Measurements from ENCODE around the gene IFFO2. TPM values are rescaled to one million over a fixed set of nuclear protein-coding genes. Genes with fewer than 3 reads are reported as not detected.

IFFO2 gene
- total RNA-seq, 1 experiment from 2014 or later: 15.6 TPM

GRCh38 chr1:18992646-18993045 is 36.2 kb upstream of the IFFO2 start:
- Histone ChIP-seq H2AFZ (ENCODE audit: low read depth, low read length, poor library complexity, severe bottlenecking) (no peak overlapping the region), H3K27ac (ENCODE audit: low read depth, low read length) (no peak overlapping the region), H3K36me3 (ENCODE audit: control insufficient read depth in 1 of 2, insufficient read depth in 2 of 2, low read length in 2 of 2) (no peaks in the 10 kb centered on the region), H3K79me2 (ENCODE audit: insufficient read depth, low read length) (no peaks in the 10 kb centered on the region), H3K9me3 (ENCODE audit: control insufficient read depth in 1 of 2, insufficient read depth in 1 of 2, low read depth in 1 of 2, low read length in 2 of 2) (no peaks in the 10 kb centered on the region), H3K9me2 (ENCODE audit: insufficient read depth) (no peaks in the 10 kb centered on the region), H3K9ac (ENCODE audit: low read length) (no peak overlapping the region), H3K27me3 (ENCODE audit: insufficient read depth, low read length) (no peaks in the 10 kb centered on the region), H4K20me1 (ENCODE audit: insufficient read depth) (no peaks in the 10 kb centered on the region), H3K4me3 (replicated peaks in 1 of 2; ENCODE audit: low read depth in 1 of 2, low read length in 2 of 2) (no peak overlapping the region), H3K4me1 (ENCODE audit: control insufficient read depth in 1 of 2, insufficient read depth in 2 of 2, low read length in 2 of 2) (no peaks in the 10 kb centered on the region; a peak in 1 of 4 replicates), H3K4me2 (ENCODE audit: low read length) (no peak overlapping the region)
- ChIA-PET CTCF (no interaction called here), RAD21 (ENCODE audit: low non-redundant PET in 1 of 2, low total read pairs in 2 of 2, uncharacterized antibody in 2 of 2, unreplicated experiment in 2 of 2) (no interaction called here), POLR2A (no interaction called here)
- intact Hi-C loops (cut with micrococcal nuclease): no loop called here
- no peak for ATAC-seq
- no TSS peak for BruUV-seq (replicated peaks)
- DNase-seq (ENCODE audit: low read depth, low spot score): no peak
- TF ChIP-seq MAX (IDR thresholded peaks at IDR 0.05) (no peak), JUND (IDR thresholded peaks at IDR 0.05) (no peak), RAD21 (IDR thresholded peaks at IDR 0.05; ENCODE audit: low read depth) (no peak), SRF (IDR thresholded peaks at IDR 0.05; ENCODE audit: low read depth) (no peak), FOSL1 (IDR thresholded peaks at IDR 0.05; ENCODE audit: low read depth) (no peak), EZH2phosphoT487 (IDR thresholded peaks at IDR 0.05; ENCODE audit: borderline replicate concordance) (no peak), EZH2 (IDR thresholded peaks at IDR 0.05) (no peak), SIN3A (IDR thresholded peaks at IDR 0.05; ENCODE audit: low read depth) (no peak), CTCF (IDR thresholded peaks at IDR 0.05 in 2 of 3, conservative IDR thresholded peaks at IDR 0.05 in 1 of 3; ENCODE audit: borderline replicate concordance in 1 of 3, insufficient read depth in 1 of 3, low read depth in 2 of 3, low read length in 2 of 3) (no peak), SP1 (IDR thresholded peaks at IDR 0.05; ENCODE audit: low read depth) (no peak), ATF3 (IDR thresholded peaks at IDR 0.05) (no peak), POLR2AphosphoS5 (IDR thresholded peaks at IDR 0.05; ENCODE audit: low read depth, low read length) (no peak), EGR1 (IDR thresholded peaks at IDR 0.05; ENCODE audit: low read depth) (no peak), CEBPB (IDR thresholded peaks at IDR 0.05; ENCODE audit: low read depth) (no peak)
